SJSA1 (cell line): Measurements from ENCODE around the gene BEND3. TPM values are rescaled to one million over a fixed set of nuclear protein-coding genes. Genes with fewer than 3 reads are reported as not detected.
"Not testable (repeated sequence)": the region's sequence is repeated elsewhere in the genome, so short reads cannot be mapped to it uniquely, and the experiment has no call there.

Experiments
- DNase-seq, 2 experiments: peaks; one replicate each; pipeline ENCODE4 v3.0.0-alpha.2; 2015 to 2020; ENCODE audit warnings: low spot score in 2 of 2, low read depth in 1 of 2
- H3K27ac ChIP-seq: fragments of 250-450 bp; sonication (Bioruptor Pico); 2 replicates; pipeline ENCODE4 v1.5.1; 2020; ENCODE audit warnings: mild to moderate bottlenecking, moderate library complexity
- H3K27me3 ChIP-seq: fragments of 250-450 bp; sonication (Bioruptor Pico); replicated peaks from 2 replicates; pipeline ENCODE4 v1.5.1; 2020; ENCODE audit warnings: mild to moderate bottlenecking, moderate library complexity
- H3K36me3 ChIP-seq: fragments of 250-450 bp; sonication (Bioruptor Pico); 2 replicates; pipeline ENCODE4 v1.5.1; 2020; ENCODE audit warnings: mild to moderate bottlenecking
- H3K4me1 ChIP-seq: fragments of 250-450 bp; sonication (Bioruptor Pico); replicated peaks from 2 replicates; pipeline ENCODE4 v1.6.1; 2021; ENCODE audit warnings: mild to moderate bottlenecking
- H3K4me3 ChIP-seq: fragments of 250-450 bp; sonication (Bioruptor Pico); 2 replicates; pipeline ENCODE4 v1.5.1; 2020; ENCODE audit warnings: mild to moderate bottlenecking
- H3K9me3 ChIP-seq: fragments of 250-450 bp; sonication (Bioruptor Pico); replicated peaks from 2 replicates; pipeline ENCODE4 v1.5.1; 2020; ENCODE audit warnings: mild to moderate bottlenecking
- total RNA-seq: library from RNA; depleted of rRNA; stranded (reverse); fragments of >200 nt; shearing (Covaris generic); gene quantifications from 2 replicates; pipeline ENCODE4 v1.2.3, GENCODE V29; 2014; rRNA removed

The BEND3 gene
- total RNA-seq, 1 experiment from 2014 or later: 4.5 TPM

DNA sequence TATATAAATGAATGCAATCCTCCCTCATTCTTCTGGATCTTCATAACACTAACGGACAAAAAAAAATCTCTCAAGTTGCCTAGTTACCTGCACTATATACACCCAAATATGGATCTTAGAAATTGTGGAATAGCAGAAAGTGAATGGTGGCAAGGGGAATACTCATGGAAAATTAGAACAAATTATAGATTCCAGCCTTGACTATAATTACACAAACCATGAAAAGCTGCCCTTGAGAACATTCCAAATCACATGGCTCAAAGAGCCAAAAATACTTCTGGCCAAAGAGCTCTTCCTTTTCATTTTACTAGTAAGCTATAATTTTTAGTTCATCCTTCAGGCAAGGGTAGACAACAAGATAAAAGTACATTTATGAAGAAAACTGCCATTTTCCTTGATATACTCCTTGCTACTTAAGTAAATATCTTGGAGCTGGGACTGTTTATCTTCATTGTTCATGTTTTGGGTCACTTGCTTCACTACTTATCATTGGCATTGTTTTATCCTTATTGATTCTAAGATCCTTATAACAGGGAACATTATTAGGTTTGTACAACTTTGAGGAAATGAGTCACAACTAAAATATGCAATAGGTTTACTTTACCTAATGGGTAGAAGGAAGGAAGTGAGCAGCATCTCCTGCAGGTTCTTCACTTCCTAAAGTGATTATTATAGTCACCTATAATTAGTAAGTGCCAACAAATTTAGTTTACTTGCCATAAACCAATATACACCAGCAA lies 93.7 kb downstream of the BEND3 start:
- Histone ChIP-seq H3K27me3 (0 out of 2 replicates have a peak, but pooled peaks cover 2% of the 10 kb centered on the region), H3K9me3 (no peaks in the 10 kb centered on the region), H3K4me1 (no peaks in the 10 kb centered on the region), H3K36me3 (no peaks in the 10 kb centered on the region), H3K27ac (no peak overlapping the region), H3K4me3 (no peak overlapping the region)
- no peak for DNase-seq

GRCh38 chr6:107020239-107020638 lies 95.1 kb downstream of the BEND3 start:
- Histone ChIP-seq H3K27me3 (0 out of 2 replicates have a peak, but pooled peaks cover 2% of the 10 kb centered on the region), H3K4me1 (no peaks in the 10 kb centered on the region), H3K9me3 (no peaks in the 10 kb centered on the region), H3K27ac (no peak overlapping the region), H3K36me3 (no peaks in the 10 kb centered on the region), H3K4me3 (no peak overlapping the region)
- no peak for DNase-seq

DNA sequence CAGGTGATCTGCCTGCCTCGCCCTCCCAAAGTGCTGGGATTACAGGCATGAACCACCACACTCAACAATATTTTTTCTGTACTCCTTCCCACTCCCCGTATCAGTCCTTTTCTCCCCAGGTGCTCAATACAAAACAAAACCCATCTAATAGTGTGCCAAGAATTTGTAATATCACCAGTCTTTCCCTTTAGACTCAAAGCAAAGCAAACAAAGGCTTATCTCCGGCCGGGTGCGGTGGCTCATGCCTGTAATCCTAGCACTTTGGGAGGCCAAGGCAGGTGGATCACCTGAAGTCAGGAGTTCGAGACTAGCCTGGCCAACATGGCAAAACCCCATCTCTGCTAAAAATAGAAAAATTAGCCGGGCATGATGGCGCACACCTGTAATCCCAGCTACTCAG lies 95.7 kb downstream of the BEND3 start:
- not testable (repeated sequence) for DNase-seq

DNA sequence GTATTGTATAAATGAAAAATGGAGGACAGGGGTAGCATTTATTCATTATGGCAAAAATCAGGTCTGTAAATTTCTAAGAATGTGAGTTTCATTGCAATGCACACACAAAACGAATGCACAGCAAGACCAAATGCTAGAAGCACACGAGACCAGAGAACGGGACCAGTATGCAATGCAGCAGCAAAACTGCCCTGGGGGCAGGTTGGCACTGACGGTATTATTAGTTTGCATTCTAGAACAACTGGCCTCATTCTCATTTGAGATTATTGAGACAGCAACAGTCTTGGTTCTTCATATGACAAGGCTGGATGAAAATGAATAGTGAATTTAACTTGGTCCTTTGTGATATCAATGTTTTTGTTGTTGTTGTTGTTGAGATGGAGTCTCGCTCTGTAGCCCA lies 96.3 kb downstream of the BEND3 start:
- Histone ChIP-seq H3K36me3 (no peaks in the 10 kb centered on the region), H3K9me3 (no peaks in the 10 kb centered on the region), H3K27ac (no peak overlapping the region), H3K27me3 (0 out of 2 replicates have a peak, but pooled peaks cover 2% of the 10 kb centered on the region), H3K4me3 (no peak overlapping the region), H3K4me1 (no peaks in the 10 kb centered on the region)
- DNase-seq: no peak

More for the DNA sequence above, 95.7 kb downstream of the BEND3 start:
- not testable (repeated sequence) for H3K27me3 ChIP-seq, H3K36me3 ChIP-seq, H3K4me1 ChIP-seq, H3K4me3 ChIP-seq, H3K27ac ChIP-seq, H3K9me3 ChIP-seq

Other genes with a start within 250 kb of the BEND3 start
- gene CD24, start 140.8 kb downstream of the BEND3 start, total RNA-seq: 299 and 431 TPM in 2 replicates
- gene MTRES1, start 87.3 kb downstream of the BEND3 start, total RNA-seq: 20.4 and 22.0 TPM in 2 replicates